HepG2 (cell line): Measurements from ENCODE around the gene EIF4E1B.

Source experiments
- DNMT1 ChIP-seq: sonication (generic); formaldehyde crosslinking; IDR thresholded peaks from 2 replicates; pipeline ENCODE4 v1.5.1; 2020; ENCODE audit warnings: mild to moderate bottlenecking, missing genetic modification reagents
- MAZ ChIP-seq, 2 experiments: sonication (generic) in 1 of 2; formaldehyde crosslinking in 1 of 2; IDR thresholded peaks; 2 replicates each; pipeline versions ENCODE4 v1.5.0 to v1.6.1; 2012 to 2020; ENCODE audit warnings: low read depth in 2 of 2, mild to moderate bottlenecking in 2 of 2, borderline replicate concordance in 1 of 2, improper control_type of control experiment in 1 of 2, low read length in 1 of 2, missing genetic modification reagents in 1 of 2, moderate library complexity in 1 of 2

- TF ChIP-seq MAZ (IDR thresholded peaks at IDR 0.05; ENCODE audit: borderline replicate concordance, low read depth, low read length) (no peak), MAZ (CRISPR knock-in tag; IDR thresholded peaks at IDR 0.05; ENCODE audit: low read depth) (no peak), DNMT1 (CRISPR knock-in tag) (no peak)
Observed at GRCh38 chr5:176624142-176624541, 6.3 kb upstream of the EIF4E1B start.
